Right renal cortex interstitium (tissue), 3 donors: ENCODE results near the gene CDK2AP2. TPM values are rescaled to one million over a fixed set of nuclear protein-coding genes. Genes with fewer than 3 reads are reported as not detected.
A peak's percentile ranks its signal among the peaks of the same experiment; 100 is the strongest.
"Not testable (repeated sequence)": the region's sequence is repeated elsewhere in the genome, so short reads cannot be mapped to it uniquely, and the experiment has no call there.

Experiments used
- DNase-seq, 3 donors: peaks; one replicate each; pipeline ENCODE4 v3.0.0-alpha.2; 2013; ENCODE audit warnings: low read depth in 3 of 3, low spot score in 2 of 3
- polyA plus RNA-seq, 3 donors: library from polyadenylated mRNA; unstranded; fragments of 120-200 nt; gene quantifications; one replicate each; pipeline ENCODE4 v1.2.1, GENCODE V29; 2013; ENCODE audit not compliant: insufficient read length in 3 of 3

The CDK2AP2 gene
- polyA plus RNA-seq, 3 donors = 31.3 to 46.8 (median 36.5) TPM

DNA sequence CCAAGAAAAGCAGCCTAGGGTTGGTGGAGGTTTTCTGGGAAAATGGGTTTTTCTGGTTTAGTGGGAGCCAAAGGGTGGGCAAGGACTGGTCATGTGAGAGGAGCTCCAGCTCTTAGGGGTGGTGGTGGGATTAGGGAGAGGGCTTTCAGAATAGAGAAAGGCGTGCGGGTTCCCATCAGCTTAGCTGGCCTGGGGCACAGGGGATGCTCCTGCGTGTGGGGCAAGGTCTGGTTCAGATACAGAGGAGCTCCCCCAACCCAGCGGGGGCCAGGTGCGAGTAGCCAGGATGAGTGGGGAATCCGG is 39.6 kb downstream of the CDK2AP2 start:
- no peak for DNase-seq

DNA sequence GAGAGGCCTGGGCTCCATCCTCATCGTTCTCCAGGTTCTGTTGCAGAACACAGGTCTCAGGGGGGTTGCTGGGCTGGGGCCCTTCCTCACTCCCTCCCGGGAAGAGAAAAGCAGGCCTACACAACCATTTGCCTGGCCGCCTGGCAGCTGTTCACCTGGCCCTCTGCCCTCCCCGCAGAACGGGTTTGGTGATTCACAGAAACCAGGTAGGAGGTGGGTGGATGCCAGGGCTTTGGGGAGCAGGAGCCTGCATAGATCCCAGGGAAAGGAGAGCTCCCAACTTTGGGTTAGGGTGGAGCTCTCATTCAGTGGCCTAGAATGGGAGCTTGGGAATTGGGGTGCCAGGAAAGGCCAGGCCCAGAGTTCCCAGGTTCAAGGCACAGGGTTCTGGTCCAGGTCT is 39.9 kb downstream of the CDK2AP2 start:
- DNase-seq = no peak

DNA sequence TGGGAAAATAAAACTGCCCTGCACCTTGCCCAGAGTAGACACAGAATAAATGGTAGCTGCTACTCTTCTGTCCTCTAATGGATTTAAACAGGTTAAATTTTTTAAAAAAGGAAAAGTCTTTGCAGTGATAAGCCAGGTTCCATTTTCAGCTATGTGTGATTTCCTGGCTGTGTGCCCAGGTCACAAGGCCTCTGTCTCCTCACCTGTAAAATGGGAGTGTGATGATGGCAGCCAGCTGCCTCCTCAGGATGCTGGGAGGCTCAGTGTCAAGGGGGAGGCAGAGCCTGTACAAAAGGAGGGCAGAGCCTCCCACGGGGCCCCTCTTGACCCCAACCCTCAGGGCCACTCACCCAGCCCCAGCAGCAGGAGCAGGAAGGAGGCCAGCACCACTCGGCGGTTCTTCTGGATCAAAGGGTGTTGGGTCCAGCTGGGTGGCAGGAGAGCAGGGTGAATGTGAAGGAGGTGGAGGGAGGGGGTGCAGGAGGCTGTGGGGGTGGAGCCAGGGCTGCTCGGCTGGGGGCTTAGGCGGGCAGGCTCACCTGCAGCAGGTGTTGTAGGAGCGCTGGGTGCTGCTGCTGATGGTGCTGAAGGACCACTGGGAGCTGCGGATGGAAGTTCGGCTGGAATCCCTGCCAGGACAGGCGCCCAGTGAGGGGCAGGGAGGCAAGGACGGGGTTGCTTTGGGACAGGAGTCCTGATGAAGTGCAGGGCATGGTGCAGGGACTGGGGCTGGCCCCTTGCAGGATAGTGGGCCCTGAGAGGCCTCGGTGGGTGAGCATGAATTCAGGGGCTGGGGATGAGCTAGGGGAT is 40.8 kb downstream of the CDK2AP2 start:
- DNase-seq = no peak

DNA sequence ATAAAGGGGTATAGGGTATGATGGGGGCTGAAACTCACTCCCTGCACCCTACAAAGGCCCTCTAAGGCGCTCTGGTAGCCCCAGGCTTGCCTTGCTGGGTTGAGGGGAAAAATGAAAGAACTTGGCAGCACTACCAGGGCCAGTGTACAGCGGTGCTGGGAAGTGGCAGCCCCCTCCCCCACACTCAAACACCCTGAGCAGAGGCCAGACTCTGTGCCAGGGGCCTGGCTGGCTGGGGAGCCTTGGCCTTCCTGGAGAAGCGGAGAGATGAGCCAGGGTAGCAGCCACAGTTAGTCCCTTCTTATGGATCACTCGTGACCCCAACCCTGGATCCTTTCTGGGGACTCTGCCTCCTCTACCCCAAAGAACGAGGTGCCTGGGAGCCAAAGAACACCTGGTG is 41.6 kb downstream of the CDK2AP2 start:
- no peak for DNase-seq

DNA sequence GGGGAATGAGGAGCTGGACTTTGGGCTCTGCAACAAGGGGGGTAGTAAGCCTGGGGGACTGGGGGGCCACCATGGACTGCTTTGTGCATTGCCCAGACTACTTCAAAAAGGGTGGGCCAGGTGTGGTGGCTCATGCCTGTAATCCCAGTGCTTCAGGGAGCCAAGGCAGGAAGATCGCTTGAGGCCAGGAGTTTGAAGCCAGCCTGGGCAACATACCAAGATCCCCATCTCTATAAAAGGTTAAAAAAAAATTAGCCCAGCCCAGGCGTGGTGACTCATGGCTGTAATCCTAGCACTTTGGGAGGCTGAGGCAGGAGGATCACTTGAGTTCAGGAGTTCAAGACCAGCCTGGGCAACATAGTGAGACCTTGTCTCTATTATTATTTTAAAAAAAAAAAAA is 42.4 kb downstream of the CDK2AP2 start:
- DNase-seq = not testable (repeated sequence)

DNA sequence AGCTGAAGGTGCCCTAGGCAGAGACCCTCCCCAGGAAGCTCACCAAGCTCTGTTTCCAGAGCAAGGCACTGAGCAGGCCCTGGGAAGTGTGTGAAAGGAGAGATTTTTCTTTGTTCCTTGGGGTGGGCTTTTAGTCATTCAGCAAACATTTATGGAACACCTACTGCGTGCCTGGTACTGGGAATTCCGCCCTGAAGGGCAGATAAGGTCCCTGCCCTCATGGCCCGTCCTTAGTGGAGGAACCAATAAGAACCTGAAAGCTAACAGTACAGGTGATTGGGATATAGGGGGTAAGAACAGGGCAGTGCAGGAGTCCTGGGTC is 42.8 kb downstream of the CDK2AP2 start:
- no peak for DNase-seq

DNA sequence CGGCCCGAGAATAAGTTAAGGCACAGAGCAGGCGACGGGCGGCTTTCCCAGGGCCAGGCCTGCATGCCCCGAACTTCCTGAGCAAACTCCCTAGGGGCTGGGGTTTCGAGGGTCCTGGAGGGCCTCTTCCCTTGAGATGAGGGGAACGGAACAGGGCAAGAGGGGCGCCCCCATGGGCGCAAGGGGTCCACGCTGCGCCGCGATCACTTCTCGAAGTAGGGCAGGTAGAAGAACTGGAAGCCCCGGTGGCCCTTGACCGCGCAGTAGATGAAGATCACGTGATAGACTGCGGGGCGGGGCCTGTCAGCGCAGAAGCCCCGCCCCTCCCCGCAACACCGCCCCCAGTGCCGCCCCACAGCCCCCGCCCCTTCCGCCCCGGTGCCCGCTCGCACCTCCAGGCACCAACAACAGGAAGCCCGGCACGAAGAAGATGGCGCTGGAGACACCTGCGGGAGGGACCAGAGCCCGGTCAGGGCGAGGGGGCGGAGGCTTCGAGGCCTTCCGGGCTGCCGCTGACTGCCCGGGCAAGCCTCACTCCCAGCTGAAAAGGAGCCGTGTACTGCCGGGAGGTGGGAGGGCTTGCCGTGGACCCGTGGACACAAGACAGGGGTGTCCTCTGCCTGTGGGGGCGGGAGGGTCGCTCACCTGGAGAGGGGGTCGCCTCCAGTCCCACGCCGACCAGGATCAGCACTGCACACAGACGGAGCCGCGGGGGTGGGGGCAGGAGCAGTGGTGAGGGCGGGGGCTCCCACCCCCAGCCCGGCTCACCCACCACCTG is 43.4 kb downstream of the CDK2AP2 start:
- peak in 2 of 3 donors; percentile 63 to 66 for DNase-seq

DNA sequence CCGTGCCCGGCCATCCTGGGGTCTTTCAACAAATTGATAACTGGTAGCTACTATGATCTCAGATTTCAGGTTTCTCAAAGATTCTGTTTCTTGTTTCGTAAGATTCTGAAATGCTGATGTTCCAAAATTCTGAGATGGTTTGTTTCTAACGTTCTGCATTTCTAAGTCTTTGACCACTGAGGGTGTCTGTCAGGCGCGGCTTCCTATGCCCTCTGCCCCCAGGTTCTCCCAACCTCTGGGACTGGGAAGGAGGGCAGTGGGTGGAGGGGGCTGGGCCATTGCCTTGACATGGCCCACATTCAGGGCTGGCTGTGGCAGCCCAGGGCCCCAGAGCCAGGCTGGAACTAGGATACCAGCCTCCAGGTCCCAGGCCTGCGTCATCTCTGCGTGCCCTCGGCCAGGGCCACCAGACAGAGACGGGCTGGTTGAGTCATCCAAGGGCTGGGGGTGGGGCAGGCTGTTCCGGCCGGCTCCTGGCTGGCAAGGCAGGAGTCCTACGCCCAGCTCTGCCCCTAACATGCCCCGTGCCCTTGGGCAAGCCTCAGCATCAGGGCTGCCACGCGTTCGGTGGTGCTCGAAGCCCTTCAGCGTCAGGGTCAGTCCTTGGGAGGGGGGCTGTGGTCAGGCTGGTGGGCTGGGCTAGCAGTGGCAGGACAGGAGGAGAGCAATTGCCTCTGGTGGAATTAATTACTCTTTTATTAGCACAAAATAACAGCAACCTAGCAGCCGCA is 44.1 kb downstream of the CDK2AP2 start:
- DNase-seq = no peak

DNA sequence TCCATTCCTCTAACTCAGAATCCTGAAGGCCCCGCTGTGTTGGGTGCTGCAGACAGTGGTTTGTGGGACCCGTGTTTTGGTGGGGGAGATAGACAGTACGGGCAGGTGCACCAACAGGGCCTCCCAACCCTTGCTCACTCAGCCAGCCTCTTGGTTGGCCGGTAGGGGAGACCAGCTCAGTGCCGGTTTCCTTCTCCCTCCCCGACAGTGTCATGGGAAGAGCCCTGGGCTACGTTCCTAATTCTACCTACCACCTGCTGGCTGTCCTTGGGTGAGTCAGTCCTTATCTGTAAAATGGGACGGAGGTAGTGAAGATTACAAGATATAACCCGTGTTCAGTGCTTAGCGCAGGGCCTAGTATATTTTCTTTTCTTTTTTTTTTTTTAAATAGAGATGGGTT is 44.8 kb downstream of the CDK2AP2 start:
- no peak for DNase-seq

DNA sequence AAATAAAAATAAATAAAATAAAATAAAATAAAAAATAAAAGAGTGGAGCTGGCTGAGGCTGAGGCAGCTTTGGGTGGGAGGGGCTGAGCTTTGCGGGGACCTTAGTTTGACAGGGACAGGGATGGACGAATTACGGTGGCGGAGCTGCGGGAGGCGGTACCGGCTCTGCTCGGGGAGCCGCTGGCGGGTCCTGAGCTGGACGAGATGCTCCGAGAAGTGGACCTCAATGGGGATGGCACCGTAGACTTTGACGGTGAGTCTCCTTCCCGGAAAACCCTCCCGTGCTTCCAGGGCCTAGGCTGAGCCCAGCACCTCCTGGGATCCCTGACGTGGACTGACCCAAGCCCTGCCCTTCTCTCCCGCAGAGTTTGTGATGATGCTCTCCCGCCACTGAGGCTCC is 49.7 kb downstream of the CDK2AP2 start:
- no peak for DNase-seq

DNA sequence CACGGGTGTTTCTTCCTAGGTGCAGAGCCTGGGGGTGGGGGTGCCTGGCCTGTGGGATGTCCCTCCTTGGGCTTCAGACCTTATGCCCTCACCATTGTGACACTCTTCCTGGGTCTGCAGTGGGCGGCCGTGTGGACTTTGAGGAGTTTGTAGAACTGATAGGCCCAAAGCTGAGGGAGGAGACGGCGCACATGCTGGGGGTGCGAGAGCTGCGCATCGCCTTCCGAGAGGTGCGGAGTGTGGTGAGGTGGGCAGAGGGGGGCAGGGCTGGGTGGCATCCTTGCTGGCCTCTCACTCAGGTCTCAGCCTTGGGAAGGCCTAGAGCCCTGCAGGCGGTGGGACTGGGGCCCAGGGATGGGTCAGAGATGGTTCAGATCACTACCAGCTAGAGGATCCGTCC is 50.5 kb downstream of the CDK2AP2 start:
- DNase-seq = no peak

Other genes starting within 250 kb of the CDK2AP2 start
- gene GRK2, start 241.7 kb downstream of the CDK2AP2 start, polyA plus RNA-seq = 10 to 100 TPM; 48.0 to 55.7 (median 49.5) TPM
- 10 to 100 TPM; 18.9 to 21.1 (median 20.8) TPM for gene ANKRD13D, start 218.9 kb downstream of the CDK2AP2 start, polyA plus RNA-seq
- 10 to 100 TPM; 16.5 to 22.2 (median 19.6) TPM for gene SSH3, start 204.6 kb downstream of the CDK2AP2 start, polyA plus RNA-seq
- gene POLD4, start 154.6 kb downstream of the CDK2AP2 start, polyA plus RNA-seq = 10 to 100 TPM; 16.2 to 23.2 (median 18.8) TPM
- gene CLCF1, start 134.6 kb downstream of the CDK2AP2 start, polyA plus RNA-seq = 1 to 10 TPM; 4.2 to 4.8 (median 4.5) TPM
- gene RAD9A, start 116.2 kb downstream of the CDK2AP2 start, polyA plus RNA-seq = 10 to 100 TPM; 15.4 to 16.4 (median 16.4) TPM
- gene PPP1CA, start 106.3 kb downstream of the CDK2AP2 start, polyA plus RNA-seq = 100 to 1,000 TPM; 132 to 171 (median 159) TPM
- 1 to 10 TPM; 3.8 to 4.2 (median 4.2) TPM for gene TBC1D10C, start 104.1 kb downstream of the CDK2AP2 start, polyA plus RNA-seq
- gene CARNS1, start 92.5 kb downstream of the CDK2AP2 start, polyA plus RNA-seq = 1 to 10 TPM; 1.1 to 1.5 (median 1.4) TPM
- 10 to 100 TPM; 36.0 to 45.1 (median 39.1) TPM for gene RPS6KB2, start 79.7 kb downstream of the CDK2AP2 start, polyA plus RNA-seq
- gene PTPRCAP, start 70.5 kb downstream of the CDK2AP2 start, polyA plus RNA-seq = 1 to 10 TPM in 2 of 3 donors, under 1 TPM in 1; 0.85 to 2.6 (median 1.9) TPM
- gene CORO1B, start 64.7 kb downstream of the CDK2AP2 start, polyA plus RNA-seq = 10 to 100 TPM; 55.1 to 65.0 (median 64.0) TPM
- gene GPR152, start 55.4 kb downstream of the CDK2AP2 start, polyA plus RNA-seq = not detected
- gene CABP4, start 52.8 kb downstream of the CDK2AP2 start, polyA plus RNA-seq = 1 to 10 TPM in 1 of 3 donors, under 1 TPM in 2; 0.44 to 1.0 (median 0.64) TPM
- gene TMEM134, start 38.9 kb downstream of the CDK2AP2 start, polyA plus RNA-seq = 10 to 100 TPM; 36.0 to 45.1 (median 42.7) TPM
- gene AIP, start 25.1 kb downstream of the CDK2AP2 start, polyA plus RNA-seq = 10 to 100 TPM; 61.9 to 72.1 (median 66.7) TPM
- 10 to 100 TPM; 21.5 to 26.4 (median 23.8) TPM for gene PITPNM1, start 2.8 kb downstream of the CDK2AP2 start, polyA plus RNA-seq
- gene CABP2, start 15.3 kb upstream of the CDK2AP2 start, polyA plus RNA-seq = under 1 TPM in 2 of 3 donors, not detected in 1; 0.23 to 0.24 TPM
- 100 to 1,000 TPM; 671 to 854 (median 757) TPM for gene GSTP1, start 75.7 kb upstream of the CDK2AP2 start, polyA plus RNA-seq
- gene NDUFV1, start 98.8 kb upstream of the CDK2AP2 start, polyA plus RNA-seq = 100 to 1,000 TPM; 149 to 153 (median 149) TPM
- gene NUDT8, start 121.8 kb upstream of the CDK2AP2 start, polyA plus RNA-seq = 1 to 10 TPM; 3.3 to 5.3 (median 3.4) TPM
- gene TBX10, start 131.6 kb upstream of the CDK2AP2 start, polyA plus RNA-seq = not detected
- gene ACY3, start 142.6 kb upstream of the CDK2AP2 start, polyA plus RNA-seq = 10 to 100 TPM; 16.8 to 24.9 (median 23.2) TPM
- 1 to 10 TPM; 1.8 to 3.1 (median 2.0) TPM for gene ALDH3B2, start 166.5 kb upstream of the CDK2AP2 start, polyA plus RNA-seq